ENCODE results near the gene ZDHHC1.

Gene ZDHHC1

DNA sequence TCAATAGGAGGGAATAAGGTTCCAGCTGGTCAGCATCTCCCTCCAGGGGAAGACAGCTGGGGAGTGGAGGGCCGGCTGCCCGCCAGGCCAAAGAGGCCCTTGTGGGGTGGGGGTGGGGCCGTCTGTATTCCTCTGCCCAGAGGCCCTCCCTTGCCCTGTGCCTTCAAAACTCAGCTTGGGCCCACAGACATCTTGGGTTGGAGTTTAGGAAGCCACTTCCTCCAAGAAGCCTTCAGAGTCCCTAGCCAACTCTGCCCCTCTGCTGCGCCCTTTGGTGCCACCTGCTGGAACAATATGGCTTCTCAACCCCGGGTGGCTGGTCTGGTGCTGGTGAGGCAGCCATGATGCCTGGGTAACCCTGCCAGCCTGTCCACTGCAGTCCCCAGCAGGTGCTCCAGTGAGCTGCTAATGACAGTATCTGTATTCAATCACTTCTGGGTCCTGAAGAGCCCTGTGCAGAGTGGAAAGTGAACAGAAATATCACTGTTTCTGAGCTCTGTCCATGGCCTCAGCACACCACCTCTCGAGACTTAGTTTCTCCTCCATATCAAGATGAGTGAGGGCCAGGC lies 31.3 kb upstream of the ZDHHC1 start:
- peak; percentile 50 for DNase-seq (ENCODE audit: low spot score)

GRCh38 chr16:67446968-67447507 lies 30.8 kb upstream of the ZDHHC1 start:
- no peak for DNase-seq (ENCODE audit: low spot score)

GRCh38 chr16:67445913-67446907 lies 29.9 kb upstream of the ZDHHC1 start:
- no peak for DNase-seq (ENCODE audit: low spot score)

DNA sequence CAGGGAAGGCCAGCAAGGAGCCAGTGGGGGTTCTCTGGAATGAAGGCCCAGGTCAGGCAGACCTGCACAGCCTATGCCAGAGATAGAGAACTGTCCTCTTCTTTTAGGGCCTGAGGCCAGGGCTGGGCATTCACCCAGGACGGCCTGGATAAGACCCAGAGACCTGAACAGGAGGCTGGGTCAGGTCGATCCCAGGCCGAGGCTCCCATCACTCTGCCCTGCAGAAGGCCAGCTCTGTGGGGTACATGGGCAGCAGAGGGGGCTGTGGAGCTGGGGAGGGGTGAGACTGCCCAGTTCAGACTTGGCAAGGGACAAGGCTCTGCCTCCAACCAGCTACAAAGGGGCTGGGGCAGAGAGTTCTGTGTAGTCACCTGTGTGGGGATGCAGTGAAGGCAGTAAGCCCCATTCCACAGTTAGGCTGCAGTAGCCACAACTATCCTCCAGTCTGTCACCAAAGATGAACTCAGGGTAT lies 29.2 kb upstream of the ZDHHC1 start:
- no peak for DNase-seq (ENCODE audit: low spot score)

GRCh38 chr16:67445126-67445426 lies 28.8 kb upstream of the ZDHHC1 start:
- no peak for DNase-seq (ENCODE audit: low spot score)

DNA sequence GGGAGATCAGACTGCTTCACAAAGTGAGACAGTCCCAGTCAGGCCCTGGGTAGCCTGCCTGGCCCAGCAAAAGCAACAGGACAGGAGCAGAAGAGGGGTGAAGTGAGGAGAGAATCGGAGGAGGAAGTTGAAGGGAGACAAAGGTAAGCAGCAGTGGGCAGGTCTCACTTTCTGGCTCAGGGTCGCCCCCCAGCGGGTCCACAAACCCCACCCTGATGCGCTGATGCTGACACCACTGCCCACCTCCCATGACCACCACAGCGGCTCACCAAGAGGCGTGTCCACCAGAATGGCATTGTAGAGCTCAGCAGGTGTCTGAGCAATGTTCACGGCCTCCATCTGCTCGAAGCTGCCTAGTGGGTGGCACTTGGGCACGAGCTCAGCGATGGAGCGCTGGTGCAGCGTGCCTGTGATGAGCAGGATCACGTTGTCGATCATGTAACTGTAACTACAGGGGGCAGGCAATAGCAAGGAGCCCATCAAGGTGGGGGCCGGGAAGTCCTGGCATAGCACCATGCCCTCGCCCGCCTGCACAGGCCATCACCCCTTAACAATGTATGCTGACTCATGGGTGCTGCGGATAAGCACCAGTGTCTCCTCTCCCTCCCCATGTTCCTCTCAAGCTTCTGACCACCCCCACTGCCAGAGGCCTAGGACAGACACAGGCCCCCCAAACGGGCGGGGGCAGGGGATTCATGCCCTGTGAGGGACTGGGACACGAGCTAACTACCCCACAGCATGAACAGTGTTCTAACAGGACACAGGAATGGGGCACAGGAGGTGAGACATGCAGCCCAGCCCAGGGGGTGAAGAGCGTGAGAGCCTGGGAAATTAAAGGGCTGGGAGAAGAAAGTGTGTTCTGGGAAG lies 28.2 kb upstream of the ZDHHC1 start:
- no peak for DNase-seq (ENCODE audit: low spot score)

DNA sequence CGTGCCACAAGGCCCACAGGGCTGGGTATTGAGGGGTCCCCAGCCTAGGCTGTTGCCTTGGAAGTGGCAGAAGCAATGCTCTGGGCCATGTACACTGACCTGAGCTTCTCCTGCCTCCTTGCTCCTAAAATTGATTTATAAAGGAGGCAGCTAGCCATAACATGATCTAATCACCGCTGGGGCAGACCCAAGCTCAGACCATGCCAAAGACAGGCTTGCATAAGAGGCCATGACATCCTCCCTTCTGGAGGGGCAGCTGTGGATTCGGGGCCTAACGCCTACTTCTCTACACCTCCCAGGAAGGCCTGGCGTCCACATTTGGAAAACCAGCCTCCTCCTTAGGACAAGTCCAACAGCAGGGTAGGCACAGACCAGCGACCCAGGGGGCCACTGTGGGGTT lies 27.0 kb upstream of the ZDHHC1 start:
- DNase-seq (ENCODE audit: low spot score): no peak

DNA sequence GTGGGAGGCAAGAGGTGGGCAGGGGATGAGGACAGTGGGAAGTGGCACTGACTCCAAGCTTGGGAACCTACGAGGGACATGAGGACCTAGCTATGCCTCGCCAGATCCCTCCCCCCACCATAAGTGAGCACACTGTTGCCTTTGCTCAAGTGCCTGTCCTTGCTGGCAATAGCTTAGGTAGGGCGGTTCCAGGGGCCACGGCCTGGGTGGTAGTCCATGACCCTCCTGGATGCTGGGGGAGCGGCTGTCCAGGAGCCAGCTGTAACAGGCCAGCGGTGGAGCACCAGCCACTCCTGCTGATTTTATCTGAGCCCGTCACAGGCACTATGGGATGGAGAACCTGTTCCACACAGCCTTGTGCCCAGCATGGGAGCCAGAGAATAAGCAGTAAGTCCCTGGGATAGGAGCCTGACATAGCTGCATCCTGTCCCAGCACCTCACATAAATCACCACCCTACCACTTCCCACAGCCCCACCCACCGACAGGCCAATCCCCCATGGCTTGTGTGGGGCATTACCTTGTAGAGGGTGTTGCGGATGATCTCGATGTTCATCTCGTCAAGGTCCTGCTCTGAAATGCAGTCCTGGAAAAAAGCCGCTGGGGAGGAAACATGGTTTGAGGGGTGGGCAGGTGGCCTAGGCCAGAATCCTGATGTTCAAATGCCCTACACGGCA lies 26.4 kb upstream of the ZDHHC1 start:
- no peak for DNase-seq (ENCODE audit: low spot score)

DNA sequence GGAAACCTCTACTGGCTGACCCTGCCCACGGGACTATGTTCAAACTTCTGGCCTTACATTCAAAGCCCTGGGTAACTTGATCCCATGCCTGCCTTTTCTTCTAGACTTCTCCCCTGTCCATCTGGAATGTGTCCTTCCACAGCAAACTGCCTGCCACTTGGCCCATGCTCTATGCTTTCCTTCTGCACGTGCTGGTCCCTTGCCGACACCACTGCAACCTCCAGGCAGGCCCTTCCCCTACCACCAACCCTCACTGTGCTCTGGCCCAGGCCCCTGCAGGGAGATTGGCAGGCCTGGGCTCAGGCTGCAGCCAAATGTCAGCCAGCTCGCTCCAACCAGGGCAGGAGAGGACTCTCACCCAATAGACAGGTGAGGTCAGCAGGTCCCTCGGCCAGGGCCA lies 25.6 kb upstream of the ZDHHC1 start:
- no peak for DNase-seq (ENCODE audit: low spot score)

- no peak for DNase-seq (ENCODE audit: low spot score)
These were observed 25.0 kb upstream of the ZDHHC1 start for GRCh38 chr16:67441271-67441753.

GRCh38 chr16:67438824-67439393 lies 22.6 kb upstream of the ZDHHC1 start:
- DNase-seq (ENCODE audit: low spot score): no peak

- DNase-seq (ENCODE audit: low spot score): no peak
These were observed 22.0 kb upstream of the ZDHHC1 start for GRCh38 chr16:67438098-67438791.

DNA sequence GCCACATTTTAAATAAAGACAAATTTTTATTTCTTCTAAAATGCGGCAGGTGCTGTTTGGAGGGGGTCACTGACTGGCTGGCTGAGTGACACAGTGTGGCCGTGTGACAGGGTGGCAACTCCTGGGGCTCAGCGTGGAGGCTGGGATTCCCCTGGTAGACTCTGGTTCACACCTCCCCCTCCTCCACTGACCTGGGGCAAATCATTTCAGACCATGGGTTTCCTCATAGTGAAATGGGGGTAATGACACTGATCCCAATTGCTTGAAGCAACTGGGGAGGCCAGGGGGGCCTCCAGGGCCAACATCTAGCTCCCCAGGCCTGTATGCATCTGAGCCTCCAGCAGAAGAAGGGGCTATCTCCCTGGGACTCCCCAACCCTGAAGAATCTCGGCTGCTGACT lies 21.2 kb upstream of the ZDHHC1 start:
- DNase-seq (ENCODE audit: low spot score): no peak

DNA sequence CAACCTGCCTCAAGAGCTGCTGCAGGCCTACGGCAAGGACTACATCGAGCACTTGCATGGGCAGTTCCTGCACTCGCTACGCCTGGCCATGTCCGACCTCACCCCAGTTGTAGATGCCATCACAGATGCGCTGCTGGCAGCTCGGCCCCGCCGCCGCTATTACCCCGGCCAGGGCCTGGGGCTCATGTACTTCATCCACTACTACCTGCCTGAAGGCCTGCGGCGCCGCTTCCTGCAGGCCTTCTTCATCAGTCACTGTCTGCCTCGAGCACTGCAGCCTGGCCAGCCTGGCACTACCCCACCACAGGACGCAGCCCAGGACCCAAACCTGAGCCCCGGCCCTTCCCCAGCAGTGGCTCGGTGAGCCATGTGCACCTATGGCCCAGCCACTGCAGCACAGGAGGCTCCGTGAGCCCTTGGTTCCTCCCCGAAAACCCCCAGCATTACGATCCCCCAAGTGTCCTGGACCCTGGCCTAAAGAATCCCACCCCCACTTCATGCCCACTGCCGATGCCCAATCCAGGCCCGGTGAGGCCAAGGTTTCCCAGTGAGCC lies 20.4 kb upstream of the ZDHHC1 start:
- no peak for DNase-seq (ENCODE audit: low spot score)

- DNase-seq (ENCODE audit: low spot score): no peak
These were observed 19.5 kb upstream of the ZDHHC1 start for GRCh38 chr16:67435758-67436164.

DNA sequence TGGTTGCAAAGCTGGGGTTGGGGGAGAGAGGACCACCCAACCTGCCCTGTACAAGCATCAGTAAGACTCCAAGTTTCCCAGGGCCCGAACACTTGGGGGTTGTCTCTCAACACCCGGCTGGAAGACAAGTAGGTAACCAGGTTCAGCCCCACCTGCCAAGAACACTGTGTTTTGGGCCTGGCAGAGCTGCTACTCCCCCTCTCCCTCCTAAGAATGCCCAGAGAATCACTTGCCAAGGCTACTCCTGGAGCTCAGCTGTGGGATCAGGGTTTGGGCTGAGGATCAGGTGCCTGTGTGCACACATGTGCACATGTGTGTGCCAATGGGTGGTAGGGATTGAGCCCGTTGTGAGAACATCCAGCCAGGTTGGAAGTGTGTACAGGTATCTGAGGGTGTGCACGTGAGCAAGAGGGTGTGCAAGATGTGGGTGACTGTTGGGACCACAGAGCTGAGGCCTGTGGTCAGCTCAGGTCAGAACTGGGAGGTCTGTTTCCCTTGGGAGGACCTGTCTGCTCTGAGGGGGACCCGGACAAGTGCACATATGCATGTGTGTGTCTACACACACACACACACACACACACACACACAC lies 16.9 kb upstream of the ZDHHC1 start:
- DNase-seq (ENCODE audit: low spot score): no peak

DNA sequence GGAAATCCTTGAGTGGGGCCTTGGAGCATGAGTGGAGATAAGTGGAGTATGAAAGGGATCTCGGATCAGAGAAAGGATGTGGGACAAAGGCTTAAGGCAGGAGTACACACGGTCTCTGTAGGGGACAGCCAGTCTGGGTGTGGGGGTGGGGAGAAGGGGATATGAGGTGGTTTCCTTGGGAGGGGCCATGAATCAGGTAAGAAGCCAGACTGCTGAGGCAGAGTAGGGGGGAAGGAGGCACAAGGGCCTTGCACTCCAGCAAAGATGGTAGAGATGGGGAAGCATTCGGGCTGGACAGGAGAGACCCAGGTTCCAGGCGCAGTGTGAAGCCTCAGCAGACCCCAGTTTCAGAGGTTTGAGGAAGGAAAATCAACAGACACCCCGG lies 16.2 kb upstream of the ZDHHC1 start:
- DNase-seq (ENCODE audit: low spot score): no peak

DNA sequence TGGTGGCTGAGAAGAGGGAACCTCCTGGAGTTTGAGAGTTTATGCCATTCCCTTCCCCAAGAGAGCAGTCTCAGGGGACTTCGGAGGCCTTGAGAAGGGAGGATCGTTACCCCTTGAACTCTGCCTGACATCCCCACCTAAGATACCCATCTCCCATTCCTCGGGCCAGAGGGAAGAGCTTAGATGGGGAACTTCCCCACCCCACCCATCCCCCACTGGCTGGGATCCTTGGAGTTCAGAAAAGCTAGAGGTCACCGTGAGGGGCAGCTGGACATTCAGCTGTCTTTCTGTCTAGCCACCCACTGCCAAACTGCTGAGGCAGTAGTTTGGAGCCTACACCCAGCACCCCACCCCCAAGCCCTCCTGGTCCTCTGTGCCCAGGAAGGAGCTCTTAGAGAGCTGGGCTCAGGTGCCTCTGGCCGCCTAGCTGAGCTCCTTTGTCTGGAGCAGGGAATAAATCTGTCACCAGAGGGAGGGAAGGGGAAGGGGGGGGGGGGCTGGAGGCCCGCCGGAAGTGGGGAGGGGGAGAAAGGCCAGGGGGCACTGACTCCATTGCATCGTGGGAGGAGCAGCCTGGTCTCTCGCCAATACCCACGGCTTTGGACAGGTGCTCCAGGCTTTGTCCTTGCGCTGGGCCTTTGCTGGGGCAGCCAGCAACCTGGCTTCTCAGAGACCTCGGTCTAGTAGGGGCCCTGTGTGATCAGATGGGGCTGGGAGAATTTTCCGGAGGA lies 15.7 kb upstream of the ZDHHC1 start:
- DNase-seq (ENCODE audit: low spot score): no peak

Measured in CD4-positive, alpha-beta T cell treated with Interleukin-2 at 100 ng/mL for 4 hours (primary cell).